ENCODE measurements around the gene KSR1. TPM values are rescaled to one million over a fixed set of nuclear protein-coding genes. Genes with fewer than 3 reads are reported as not detected.

Gene KSR1
- total RNA-seq, 6 experiments from 2014 or later: 5.9 to 12.9 (median 8.7) TPM

GRCh38 chr17:27479838-27480237, 23.6 kb downstream of the KSR1 start:
- no peak overlapping the region for H3K4me3 ChIP-seq
- intact Hi-C loops (cut with DNase I): no loop called here
- WGBS (ENCODE audit: insufficient coverage, low coverage, low lambda C conversion rate, missing lambda C conversion rate): 83% methylated on average over 2 of the region's 3 CpGs
- TF ChIP-seq POLR2A (IDR thresholded peaks at IDR 0.05): no peak
- no peak for TF ChIP-seq CTCF (IDR thresholded peaks at IDR 0.05)
- H3K36me3 ChIP-seq: no peaks in the 10 kb centered on the region
- ATAC-seq (no peak), DNase-seq (peak in 1 of 3 donors; percentile 20)
- H3K4me1 ChIP-seq: no peaks in the 10 kb centered on the region
- H3K27ac ChIP-seq: no peak overlapping the region
- H3K9me3 ChIP-seq: no peaks in the 10 kb centered on the region
- no peaks in the 10 kb centered on the region for H3K27me3 ChIP-seq

GRCh38 chr17:27480699-27481098, 24.5 kb downstream of the KSR1 start:
- DNase-seq (no peak), ATAC-seq (no peak)
- intact Hi-C loops (cut with DNase I): no loop called here
- H3K9me3 ChIP-seq: no peaks in the 10 kb centered on the region
- no peaks in the 10 kb centered on the region for H3K4me1 ChIP-seq
- no peaks in the 10 kb centered on the region for H3K27me3 ChIP-seq
- TF ChIP-seq POLR2A (IDR thresholded peaks at IDR 0.05) (no peak), CTCF (IDR thresholded peaks at IDR 0.05) (no peak)
- H3K36me3 ChIP-seq: no peaks in the 10 kb centered on the region
- WGBS (ENCODE audit: insufficient coverage, low coverage, low lambda C conversion rate, missing lambda C conversion rate): 100% methylated on average over 4 of the region's 4 CpGs
- H3K4me3 ChIP-seq: no peak overlapping the region
- no peak overlapping the region for H3K27ac ChIP-seq

- no peak overlapping the region for H3K4me3 ChIP-seq
- no peak overlapping the region for H3K27ac ChIP-seq
- 42% methylated on average over 4 of the region's 4 CpGs for WGBS (ENCODE audit: insufficient coverage, low coverage, low lambda C conversion rate, missing lambda C conversion rate)
- DNase-seq (peak in 1 of 3 donors; percentile 14), ATAC-seq (peak; percentile 15 to 43 (median 42))
- intact Hi-C loops (cut with DNase I): no loop called here
- H3K36me3 ChIP-seq: no peaks in the 10 kb centered on the region
- H3K9me3 ChIP-seq: no peaks in the 10 kb centered on the region
- no peaks in the 10 kb centered on the region for H3K27me3 ChIP-seq
- no peak for TF ChIP-seq CTCF (IDR thresholded peaks at IDR 0.05)
- TF ChIP-seq POLR2A (IDR thresholded peaks at IDR 0.05): no peak
- no peaks in the 10 kb centered on the region for H3K4me1 ChIP-seq
Observed at GRCh38 chr17:27481327-27481726, 25.1 kb downstream of the KSR1 start.

- Histone ChIP-seq H3K4me3 (no peak overlapping the region), H3K4me1 (no peaks in the 10 kb centered on the region), H3K9me3 (no peaks in the 10 kb centered on the region), H3K27ac (no peak overlapping the region), H3K36me3 (no peaks in the 10 kb centered on the region), H3K27me3 (no peaks in the 10 kb centered on the region)
- DNase-seq (no peak), ATAC-seq (no peak)
- intact Hi-C loops (cut with DNase I): no loop called here
- TF ChIP-seq CTCF (IDR thresholded peaks at IDR 0.05): no peak
- no peak for TF ChIP-seq POLR2A (IDR thresholded peaks at IDR 0.05)
- WGBS (ENCODE audit: insufficient coverage, low coverage, low lambda C conversion rate, missing lambda C conversion rate): 17% methylated on average over 1 of the region's 2 CpGs
Observed at GRCh38 chr17:27485125-27485524, 28.9 kb downstream of the KSR1 start.
